ENCODE results near the gene CIB1. TPM values are rescaled to one million over a fixed set of nuclear protein-coding genes. Genes with fewer than 3 reads are reported as not detected.

The CIB1 gene
- total and polyA plus RNA-seq, 4 experiments from 2014 or later = 95.2 to 345 (median 179) TPM

DNA sequence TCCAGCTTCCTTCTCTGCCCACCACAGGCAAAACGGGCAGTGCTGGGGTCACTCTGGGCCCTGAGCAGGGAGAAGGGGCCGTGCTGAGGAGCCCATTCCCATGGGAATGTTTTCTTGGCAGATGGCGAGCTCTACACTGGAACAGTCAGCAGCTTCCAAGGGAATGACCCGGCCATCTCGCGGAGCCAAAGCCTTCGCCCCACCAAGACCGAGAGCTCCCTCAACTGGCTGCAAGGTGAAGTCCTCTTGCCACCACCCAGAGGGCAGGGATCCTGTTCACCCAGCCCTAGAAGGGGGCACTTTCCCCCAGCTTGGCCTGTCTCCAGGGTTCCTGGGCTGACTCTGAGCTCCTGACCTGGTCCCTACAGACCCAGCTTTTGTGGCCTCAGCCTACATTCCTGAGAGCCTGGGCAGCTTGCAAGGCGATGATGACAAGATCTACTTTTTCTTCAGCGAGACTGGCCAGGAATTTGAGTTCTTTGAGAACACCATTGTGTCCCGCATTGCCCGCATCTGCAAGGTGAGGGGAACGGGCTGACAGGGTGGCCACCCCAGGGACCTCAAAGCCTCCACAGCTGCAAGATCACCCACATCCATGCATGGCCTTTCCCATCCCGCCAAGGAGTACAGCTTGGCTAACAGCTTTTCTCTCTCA, 12.4 kb downstream of the CIB1 start:
- intact Hi-C loops (cut with micrococcal nuclease) = loop anchor here (1.0 kb wide), 1 partner anchor 10 kb away; no protein-coding TSS in a partner anchor
- H3K36me3 ChIP-seq (ENCODE audit: insufficient read depth, low read length) = peaks cover 16% of the 10 kb centered on the region
- no peaks in the 10 kb centered on the region for H3K4me1 ChIP-seq (ENCODE audit: insufficient read depth, low read length)
- H3K4me3 Mint-ChIP-seq = no peak overlapping the region
- peaks cover 8 to 21% of the 10 kb centered on the region in 2 donors for H3K36me3 Mint-ChIP-seq
- H3K27ac Mint-ChIP-seq = no peak overlapping the region
- peaks cover 6 to 13% (median 8%) of the 10 kb centered on the region in 4 donors for H3K4me1 Mint-ChIP-seq
- no peak overlapping the region for H3K27ac ChIP-seq (ENCODE audit: low read depth, low read length)
- no peaks in the 10 kb centered on the region for H3K9me3 ChIP-seq (ENCODE audit: control insufficient read depth in 1 of 2, low read length in 2 of 2)
- H3K27me3 ChIP-seq (ENCODE audit: insufficient read depth, low read length) = no peaks in the 10 kb centered on the region
- H3K27me3 Mint-ChIP-seq = no peaks in the 10 kb centered on the region
- no peak overlapping the region for H3K4me3 ChIP-seq (ENCODE audit: low read length in 2 of 2)
- no peak for DNase-seq
- H3K9me3 Mint-ChIP-seq = no peaks in the 10 kb centered on the region
- ChIA-PET CTCF (ENCODE audit: partially characterized antibody) (interaction anchor here (0.8 to 3.8 kb wide), 17 partner anchors 11 to 98 kb away, joined by 3 to 22 read pairs (median 4); partner anchors contain the start of genes CIB1, GDPGP1, SEMA4B and TTLL13), POLR2A (ENCODE audit: partially characterized antibody) (interaction anchor here (0.9 to 2.6 kb wide), 3 partner anchors 10 to 20 kb away, joined by 3 to 10 read pairs (median 4); partner anchors contain the start of genes CIB1 and GDPGP1)

DNA sequence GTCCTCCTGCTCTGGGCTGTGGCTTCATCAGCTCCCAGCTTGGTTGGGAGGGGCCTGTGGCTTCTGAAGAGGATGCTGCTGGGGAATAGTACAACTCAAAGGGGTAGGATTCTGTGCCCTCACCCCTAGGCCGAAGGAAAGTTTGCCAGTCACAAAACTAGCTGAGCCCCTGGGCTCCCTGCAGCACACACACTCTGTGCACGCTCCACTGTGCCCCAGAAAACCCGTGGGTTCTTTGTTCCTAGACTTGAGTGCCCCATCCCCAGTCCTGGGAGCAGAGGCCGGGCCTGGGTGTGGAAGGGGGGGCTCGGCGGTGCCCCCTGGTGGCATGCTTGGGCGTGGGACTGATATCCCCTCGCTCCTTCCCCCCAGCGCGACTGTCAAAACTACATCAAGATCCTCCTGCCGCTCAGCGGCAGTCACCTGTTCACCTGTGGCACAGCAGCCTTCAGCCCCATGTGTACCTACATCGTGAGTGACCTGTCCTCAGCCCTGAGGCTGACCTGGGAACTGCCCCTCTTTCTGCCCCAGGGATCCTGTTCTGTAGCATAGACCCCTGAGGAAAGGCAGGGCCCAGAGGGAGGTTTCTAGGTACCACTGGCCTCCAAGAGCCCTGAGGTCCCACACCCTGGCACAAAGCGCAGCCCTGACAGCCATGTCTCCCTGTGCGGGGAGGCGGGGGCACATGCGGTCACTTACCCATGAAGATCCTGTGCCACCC, 14.2 kb downstream of the CIB1 start:
- Mint-ChIP-seq H3K27ac (no peak overlapping the region), H3K9me3 (no peaks in the 10 kb centered on the region), H3K4me1 (peaks cover 9 to 13% (median 11%) of the 10 kb centered on the region in 4 donors), H3K27me3 (no peaks in the 10 kb centered on the region), H3K4me3 (no peak overlapping the region), H3K36me3 (peaks cover 4 to 17% of the 10 kb centered on the region in 2 donors)
- H3K36me3 ChIP-seq (ENCODE audit: insufficient read depth, low read length) = peaks cover 8% of the 10 kb centered on the region
- H3K4me1 ChIP-seq (ENCODE audit: insufficient read depth, low read length) = no peaks in the 10 kb centered on the region
- CTCF ChIA-PET (ENCODE audit: partially characterized antibody) = interaction anchor here (0.7 to 3.8 kb wide), 10 partner anchors 11 to 148 kb away, joined by 3 to 15 read pairs (median 4); partner anchors contain the start of genes CIB1, GDPGP1 and SEMA4B
- H3K27ac ChIP-seq (ENCODE audit: low read depth, low read length) = no peak overlapping the region
- DNase-seq = peak in 4 of 5 donors; percentile 33 to 50 (median 43)
- no peaks in the 10 kb centered on the region for H3K9me3 ChIP-seq (ENCODE audit: control insufficient read depth in 1 of 2, low read length in 2 of 2)
- H3K4me3 ChIP-seq (ENCODE audit: low read length in 2 of 2) = no peak overlapping the region
- H3K27me3 ChIP-seq (ENCODE audit: insufficient read depth, low read length) = no peaks in the 10 kb centered on the region
- POLR2A ChIA-PET (ENCODE audit: partially characterized antibody) = interaction anchor here (1.1 to 1.5 kb wide), 2 partner anchors 12 to 14 kb away, joined by 3 to 6 read pairs; partner anchors contain the start of genes CIB1 and GDPGP1
- intact Hi-C loops (cut with micrococcal nuclease) = no loop called here

DNA sequence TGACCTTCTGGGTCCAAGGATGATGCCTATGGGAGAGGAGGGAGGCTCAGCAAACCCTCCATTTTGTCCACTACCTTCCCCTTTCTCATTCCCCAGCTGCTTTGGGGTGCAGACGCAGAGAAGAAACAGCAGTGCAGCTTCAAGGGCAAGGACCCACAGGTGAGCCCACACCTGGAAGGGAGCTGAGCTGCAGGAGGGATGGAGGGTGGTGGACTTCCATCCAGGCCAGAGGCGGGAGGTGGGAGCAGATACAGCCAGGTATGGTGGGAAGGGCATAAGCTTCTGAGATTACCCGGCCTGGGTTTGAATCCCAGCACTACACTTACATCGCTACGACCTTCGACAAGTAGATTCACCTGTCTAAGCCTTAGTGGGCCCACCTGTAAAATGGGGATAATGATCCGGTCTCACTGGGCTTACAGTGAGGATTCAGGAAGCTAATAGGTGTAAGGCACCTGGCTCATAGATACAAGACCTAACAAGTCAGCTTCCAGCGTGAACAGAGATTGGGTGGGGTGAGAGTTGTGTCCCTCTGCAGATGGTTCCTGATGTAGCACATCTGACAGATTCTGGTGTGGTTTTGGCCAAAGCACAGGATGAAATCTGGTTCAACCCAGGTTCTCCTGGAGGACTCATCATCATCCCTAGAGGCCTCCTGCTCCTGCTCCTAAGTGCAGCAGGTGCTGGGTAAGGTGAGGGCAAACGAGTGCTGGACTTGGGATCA, 15.9 kb downstream of the CIB1 start:
- Mint-ChIP-seq H3K4me3 (no peak overlapping the region), H3K4me1 (peaks cover 9 to 23% (median 11%) of the 10 kb centered on the region in 4 donors), H3K9me3 (no peaks in the 10 kb centered on the region), H3K27me3 (no peaks in the 10 kb centered on the region), H3K36me3 (peaks cover 0 to 9% of the 10 kb centered on the region in 2 donors), H3K27ac (peak overlapping the region in 2 of 7 donors; percentile 30 to 73)
- DNase-seq = no peak
- Histone ChIP-seq H3K36me3 (ENCODE audit: insufficient read depth, low read length) (no peaks in the 10 kb centered on the region), H3K27me3 (ENCODE audit: insufficient read depth, low read length) (no peaks in the 10 kb centered on the region), H3K27ac (ENCODE audit: low read depth, low read length) (no peak overlapping the region), H3K4me3 (ENCODE audit: low read length in 2 of 2) (no peak overlapping the region), H3K4me1 (ENCODE audit: insufficient read depth, low read length) (no peaks in the 10 kb centered on the region), H3K9me3 (ENCODE audit: control insufficient read depth in 1 of 2, low read length in 2 of 2) (no peaks in the 10 kb centered on the region)
- POLR2A ChIA-PET (ENCODE audit: partially characterized antibody) = interaction anchor here (0.8 kb wide), 1 partner anchor 16 kb away, joined by 3 read pairs; the partner anchor contains the start of gene CIB1
- intact Hi-C loops (cut with micrococcal nuclease) = no loop called here
- CTCF ChIA-PET (ENCODE audit: partially characterized antibody) = interaction anchor here (0.6 to 3.3 kb wide), 7 partner anchors 11 to 472 kb away, joined by 3 to 14 read pairs (median 4); partner anchors contain the start of genes CIB1, GDPGP1 and SEMA4B

DNA sequence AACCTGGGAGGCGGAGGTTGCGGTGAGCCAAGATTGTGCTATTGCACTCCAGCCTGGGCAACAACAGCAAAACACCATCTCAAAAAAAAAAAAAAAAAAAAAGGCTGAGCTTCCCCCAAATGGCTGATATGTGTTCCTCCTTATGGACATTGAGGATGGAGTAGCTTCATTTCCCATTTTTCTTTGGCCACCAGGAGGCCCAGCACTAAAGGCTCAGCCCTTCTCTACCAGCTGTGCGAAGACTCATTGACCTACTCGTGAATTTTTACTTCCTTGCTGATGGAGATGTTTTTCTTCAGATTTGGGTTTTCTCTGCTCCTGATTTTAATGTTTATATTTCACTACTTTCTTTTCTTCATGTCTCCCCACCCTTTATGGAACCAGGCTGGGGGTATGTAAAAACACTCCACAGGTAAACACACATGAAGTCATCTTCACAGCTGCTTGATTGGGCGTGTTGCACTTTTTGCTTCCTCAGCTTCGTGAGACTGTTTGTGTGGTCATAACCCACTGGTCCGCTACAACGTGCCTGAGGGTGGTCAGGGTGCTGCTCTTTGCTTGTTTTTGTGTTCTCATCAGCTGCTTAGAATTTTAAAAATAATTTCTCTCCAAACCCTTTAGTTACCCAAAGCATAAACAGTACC, 19.1 kb downstream of the CIB1 start:
- Histone ChIP-seq H3K4me1 (ENCODE audit: insufficient read depth, low read length) (peaks cover 18% of the 10 kb centered on the region), H3K27me3 (ENCODE audit: insufficient read depth, low read length) (no peaks in the 10 kb centered on the region), H3K36me3 (ENCODE audit: insufficient read depth, low read length) (no peaks in the 10 kb centered on the region), H3K27ac (ENCODE audit: low read depth, low read length) (no peak overlapping the region), H3K9me3 (ENCODE audit: control insufficient read depth in 1 of 2, low read length in 2 of 2) (no peaks in the 10 kb centered on the region), H3K4me3 (ENCODE audit: low read length in 2 of 2) (no peak overlapping the region)
- Mint-ChIP-seq H3K9me3 (no peaks in the 10 kb centered on the region), H3K4me3 (no peak overlapping the region), H3K36me3 (peaks cover 0 to 10% of the 10 kb centered on the region in 2 donors), H3K27ac (peak overlapping the region in 1 of 7 donors; percentile 60), H3K27me3 (no peaks in the 10 kb centered on the region), H3K4me1 (peaks cover 24 to 37% (median 32%) of the 10 kb centered on the region in 4 donors)
- DNase-seq = no peak
- ChIA-PET CTCF (ENCODE audit: partially characterized antibody) (interaction anchor here (0.7 to 1.4 kb wide), 6 partner anchors 12 to 281 kb away, joined by 3 to 5 read pairs (median 4); partner anchors contain the start of gene CIB1), POLR2A (ENCODE audit: partially characterized antibody) (interaction anchor here (0.9 to 2.2 kb wide), 4 partner anchors 14 to 18 kb away, joined by 3 to 11 read pairs (median 6); partner anchors contain the start of gene SEMA4B)
- intact Hi-C loops (cut with micrococcal nuclease) = no loop called here

DNA sequence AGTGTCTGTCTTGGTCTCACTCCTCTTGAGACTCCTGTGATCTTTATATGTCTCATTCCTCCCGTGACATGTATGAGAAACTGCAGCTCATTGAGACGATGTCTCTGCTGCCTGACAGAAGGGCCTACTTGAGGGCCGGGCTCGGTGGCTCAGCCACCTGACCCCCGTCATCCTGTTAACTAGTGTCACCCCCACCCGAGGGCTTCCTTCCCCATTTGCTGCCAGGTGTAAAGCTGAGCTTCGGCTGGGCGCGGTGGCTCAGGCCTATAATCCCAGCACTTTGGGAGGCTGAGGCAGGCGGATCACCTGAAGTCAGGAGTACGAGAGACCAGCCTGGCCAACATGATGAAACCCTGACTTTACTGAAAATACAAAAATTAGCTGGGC, 19.9 kb downstream of the CIB1 start:
- Mint-ChIP-seq H3K27ac (peak overlapping the region in 1 of 7 donors; percentile 31), H3K4me1 (peaks cover 23 to 39% (median 35%) of the 10 kb centered on the region in 4 donors), H3K4me3 (no peak overlapping the region), H3K27me3 (no peaks in the 10 kb centered on the region), H3K36me3 (peaks cover 0 to 11% of the 10 kb centered on the region in 2 donors), H3K9me3 (no peaks in the 10 kb centered on the region)
- no peak for DNase-seq
- H3K27ac ChIP-seq (ENCODE audit: low read depth, low read length) = no peak overlapping the region
- no peaks in the 10 kb centered on the region for H3K36me3 ChIP-seq (ENCODE audit: insufficient read depth, low read length)
- H3K27me3 ChIP-seq (ENCODE audit: insufficient read depth, low read length) = no peaks in the 10 kb centered on the region
- H3K4me3 ChIP-seq (ENCODE audit: low read length in 2 of 2) = no peak overlapping the region
- POLR2A ChIA-PET (ENCODE audit: partially characterized antibody) = interaction anchor here (0.9 to 2.2 kb wide), 2 partner anchors 13 to 19 kb away, joined by 4 to 11 read pairs; partner anchors contain the start of gene SEMA4B
- no peaks in the 10 kb centered on the region for H3K9me3 ChIP-seq (ENCODE audit: control insufficient read depth in 1 of 2, low read length in 2 of 2)
- intact Hi-C loops (cut with micrococcal nuclease) = no loop called here
- peaks cover 22% of the 10 kb centered on the region for H3K4me1 ChIP-seq (ENCODE audit: insufficient read depth, low read length)
- CTCF ChIA-PET (ENCODE audit: partially characterized antibody) = interaction anchor here (0.7 to 1.4 kb wide), 3 partner anchors 17 to 281 kb away, joined by 3 to 5 read pairs (median 4); no protein-coding TSS in a partner anchor

DNA sequence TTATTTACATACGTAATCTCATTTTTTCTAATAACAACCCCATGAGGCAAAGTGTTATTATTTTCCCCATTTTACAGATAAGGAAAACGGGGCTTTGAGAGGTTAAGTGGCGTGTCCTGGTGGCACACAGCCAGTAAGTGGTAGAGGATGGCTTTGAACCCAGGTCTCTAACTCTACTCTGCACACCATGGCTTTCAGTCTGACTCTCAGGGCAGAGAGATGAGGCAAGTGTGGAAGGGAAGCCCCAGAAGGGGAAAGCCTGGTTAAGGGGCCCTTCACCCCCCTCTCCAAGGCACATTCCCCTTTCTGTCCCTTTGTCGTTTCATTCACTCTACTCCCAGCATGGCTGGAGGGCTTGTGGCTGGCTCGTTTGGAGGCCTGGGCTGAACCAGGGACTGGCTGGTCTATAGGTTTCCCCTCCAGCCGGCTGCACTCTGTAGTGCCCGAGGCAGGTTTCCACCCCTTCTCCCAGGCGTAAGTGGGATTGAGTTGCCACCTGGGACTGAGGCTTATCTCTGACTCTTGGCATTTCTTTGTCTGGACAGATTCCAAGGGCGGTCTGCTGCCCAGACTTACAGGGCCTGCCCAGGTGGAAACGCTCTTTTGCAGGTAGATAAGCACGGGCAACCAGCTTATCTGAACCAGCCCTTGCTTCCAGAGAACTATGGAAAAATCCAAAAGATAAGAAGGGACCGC, 20.5 kb downstream of the CIB1 start:
- Mint-ChIP-seq H3K27ac (peak overlapping the region in 1 of 7 donors; percentile 31), H3K27me3 (no peaks in the 10 kb centered on the region), H3K4me1 (peaks cover 21 to 36% (median 33%) of the 10 kb centered on the region in 4 donors), H3K4me3 (no peak overlapping the region), H3K9me3 (no peaks in the 10 kb centered on the region), H3K36me3 (peaks cover 0 to 9% of the 10 kb centered on the region in 2 donors)
- H3K4me1 ChIP-seq (ENCODE audit: insufficient read depth, low read length) = peaks cover 22% of the 10 kb centered on the region
- no peaks in the 10 kb centered on the region for H3K36me3 ChIP-seq (ENCODE audit: insufficient read depth, low read length)
- H3K27me3 ChIP-seq (ENCODE audit: insufficient read depth, low read length) = no peaks in the 10 kb centered on the region
- intact Hi-C loops (cut with micrococcal nuclease) = no loop called here
- H3K4me3 ChIP-seq (ENCODE audit: low read length in 2 of 2) = no peak overlapping the region
- no peak for DNase-seq
- ChIA-PET POLR2A (ENCODE audit: partially characterized antibody) (interaction anchor here (1.3 kb wide), 1 partner anchor 12 kb away, joined by 6 read pairs; the partner anchor contains the start of gene SEMA4B), CTCF (ENCODE audit: partially characterized antibody) (no interaction called here)
- H3K9me3 ChIP-seq (ENCODE audit: control insufficient read depth in 1 of 2, low read length in 2 of 2) = no peaks in the 10 kb centered on the region
- no peak overlapping the region for H3K27ac ChIP-seq (ENCODE audit: low read depth, low read length)

Data from CD4-positive, alpha-beta memory T cell (primary cell).